Kidney (tissue), 14 donors: ENCODE measurements around the gene GATAD2B. TPM values are rescaled to one million over a fixed set of nuclear protein-coding genes. Genes with fewer than 3 reads are reported as not detected.

Experiments used
- DNase-seq, 5 donors: peaks; one replicate each; pipeline ENCODE4 v3.0.0-alpha.2; 2013 to 2020
- FAIRE-seq: peaks from 2 replicates; lab custom pipeline; 2012; peaks lifted over from hg19 to GRCh38; lab: Jason Lieb, UNC
- H3K27ac ChIP-seq, 2 donors: one replicate each; pipeline ENCODE4 v1.7.0; 2013; ENCODE audit warnings: low read depth in 2 of 2, low read length in 2 of 2, inconsistent platforms in 1 of 2
- H3K27me3 ChIP-seq: one replicate; pipeline ENCODE4 v1.7.1; 2013; ENCODE audit warnings: low read length, inconsistent platforms; ENCODE audit not compliant: control insufficient read depth, insufficient read depth
- H3K36me3 ChIP-seq, 3 donors: one replicate each; pipeline versions ENCODE4 v1.7.0 to v1.7.1; 2013; ENCODE audit warnings: low read length in 3 of 3, control low read depth in 1 of 3, inconsistent platforms in 1 of 3; ENCODE audit not compliant: insufficient read depth in 3 of 3, control insufficient read depth in 2 of 3
- H3K4me1 ChIP-seq, 3 donors: one replicate each; pipeline versions ENCODE4 v1.7.0 to v1.7.1; 2013; ENCODE audit warnings: low read length in 3 of 3, inconsistent platforms in 1 of 3, low read depth in 1 of 3; ENCODE audit not compliant: control insufficient read depth in 2 of 3, insufficient read depth in 2 of 3
- H3K4me3 ChIP-seq, 3 donors: one replicate each; pipeline versions ENCODE4 v1.7.0 to v1.8.1; 2013; ENCODE audit warnings: low read length in 3 of 3, control low read depth in 1 of 3, inconsistent platforms in 1 of 3
- H3K9ac ChIP-seq, 3 donors: one replicate each; pipeline versions ENCODE4 v1.7.0 to v1.7.1; 2013; ENCODE audit warnings: low read length in 3 of 3, control low read depth in 1 of 3, inconsistent platforms in 1 of 3
- H3K9me3 ChIP-seq, 3 donors: one replicate each; pipeline versions ENCODE4 v1.7.0 to v1.7.1; 2013; ENCODE audit warnings: low read length in 3 of 3, control low read depth in 1 of 3, inconsistent platforms in 1 of 3; ENCODE audit not compliant: control insufficient read depth in 2 of 3, insufficient read depth in 1 of 3
- CTCF ChIP-seq: IDR thresholded peaks from 3 replicates; pipeline ENCODE4 v1.5.1; 2012; ENCODE audit warnings: mild to moderate bottlenecking, moderate library complexity, borderline replicate concordance; ENCODE audit not compliant: insufficient read depth; ENCODE audit errors: extremely low read depth
- intact Hi-C: fragments of 100-400 bp; cut with DNase I; formaldehyde crosslinking; loops from one replicate; pipeline ENCODE4 v1.11.1; 2022
- polyA plus RNA-seq: library from polyadenylated mRNA; stranded (reverse); fragments of 350-450 nt; fragmentation: Illumina TruSeq; extraction: RNeasy Lipid Tissue Mini Kit (QIAGEN cat#74804); gene quantifications from one replicate; pipeline ENCODE4 v1.2.3, GENCODE V29; 2014; ENCODE audit warnings: low read depth, low replicate concordance; ENCODE audit not compliant: insufficient read depth
- total RNA-seq: library from RNA; stranded (reverse); fragmentation: NEBNext Ultra II Directional; extraction: Animal tissue kit (Norgen Biotek cat#: 25700); gene quantifications from one replicate; pipeline ENCODE4 v1.2.1, GENCODE V29; 2021
- donor health status: control.
- donor health status: control.
- donor health status: control.
- donor health status: control.
- donor health status: control.
- donor health status: DM: yes; HTN: yes; CAD: no.
- donor health status: Normal renal cell carcinoma (clear cell type).

GATAD2B gene
- total and polyA plus RNA-seq, 2 donors from 2014 or later: 3.6 to 49.0 TPM

DNA sequence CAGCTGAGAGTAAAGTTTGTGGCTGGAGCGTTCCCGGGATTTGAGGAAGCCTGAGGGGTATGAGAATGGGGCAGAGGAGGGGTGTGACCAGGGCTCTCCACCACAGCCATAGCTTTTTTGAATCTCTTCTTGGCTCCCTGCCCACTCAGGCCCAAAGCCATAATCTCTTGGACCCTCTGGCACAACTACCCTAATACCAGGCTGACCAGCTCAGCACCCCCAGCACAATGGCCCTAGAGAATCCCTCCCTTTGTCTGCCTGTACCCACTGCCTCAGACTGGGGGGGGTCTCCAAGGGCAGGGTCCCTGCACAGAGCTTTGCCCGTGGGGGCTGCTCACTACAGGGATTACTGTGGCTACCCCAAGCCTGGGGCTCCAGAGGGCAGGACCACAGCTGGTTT lies 16.2 kb upstream of the GATAD2B start:
- intact Hi-C loops: no loop called here
- TF ChIP-seq CTCF: no peak
- H3K27ac ChIP-seq: no peak overlapping the region
- H3K36me3 ChIP-seq: peaks cover 6 to 47% (median 27%) of the 10 kb centered on the region in 3 donors
- H3K9ac ChIP-seq: no peak overlapping the region
- peaks cover 0 to 3% (median 3%) of the 10 kb centered on the region in 3 donors for H3K4me1 ChIP-seq
- DNase-seq (peak in 1 of 5 donors; percentile 24), FAIRE-seq (no peak)
- no peaks in the 10 kb centered on the region for H3K27me3 ChIP-seq
- no peaks in the 10 kb centered on the region for H3K9me3 ChIP-seq
- H3K4me3 ChIP-seq: no peak overlapping the region

- Histone ChIP-seq H3K9me3 (no peaks in the 10 kb centered on the region), H3K9ac (no peak overlapping the region), H3K36me3 (peaks cover 5 to 53% (median 31%) of the 10 kb centered on the region in 3 donors), H3K4me1 (no peaks in the 10 kb centered on the region), H3K4me3 (no peak overlapping the region), H3K27me3 (no peaks in the 10 kb centered on the region), H3K27ac (no peak overlapping the region)
- DNase-seq (peak in 1 of 5 donors; percentile 57), FAIRE-seq (no peak)
- no peak for TF ChIP-seq CTCF
- intact Hi-C loops: no loop called here
Measured at GRCh38 chr1:153937331-153937730, 14.6 kb upstream of the GATAD2B start.

GRCh38 chr1:153936011-153936802 lies 13.4 kb upstream of the GATAD2B start:
- H3K36me3 ChIP-seq: peaks cover 5 to 56% (median 34%) of the 10 kb centered on the region in 3 donors
- intact Hi-C loops: no loop called here

More at GRCh38 chr1:153936011-153936802, 13.4 kb upstream of the GATAD2B start:
- no peak overlapping the region for H3K9ac ChIP-seq
- H3K4me3 ChIP-seq: no peak overlapping the region
- H3K27me3 ChIP-seq: no peaks in the 10 kb centered on the region
- DNase-seq: peak in 1 of 5 donors; percentile 48
- H3K9me3 ChIP-seq: no peaks in the 10 kb centered on the region
- TF ChIP-seq CTCF: no peak
- H3K27ac ChIP-seq: no peak overlapping the region
- no peaks in the 10 kb centered on the region for H3K4me1 ChIP-seq
- no peak for FAIRE-seq
